Mesothelial cell of epicardium (in vitro differentiated cells): Measurements from ENCODE around the gene COL4A1. TPM values are rescaled to one million over a fixed set of nuclear protein-coding genes. Genes with fewer than 3 reads are reported as not detected.
"Not testable (repeated sequence)": the region's sequence is repeated elsewhere in the genome, so short reads cannot be mapped to it uniquely, and the experiment has no call there.

ENCODE experiments used
- DNase-seq, 2 experiments: peaks; one replicate each; pipeline ENCODE4 v3.0.0; 2021; ENCODE audit warnings: low spot score in 2 of 2; ENCODE audit not compliant: unreplicated experiment in 2 of 2
- H3K27ac Mint-ChIP-seq: 2 replicates; pipeline ENCODE4 v1.8.0; 2021; ENCODE audit warnings: mixed read lengths
- H3K27me3 Mint-ChIP-seq: 2 replicates; pipeline ENCODE4 v1.8.0; 2021; ENCODE audit warnings: low read depth, mixed read lengths
- H3K36me3 Mint-ChIP-seq: 2 replicates; pipeline ENCODE4 v1.8.0; 2021; ENCODE audit warnings: mixed read lengths
- H3K4me1 Mint-ChIP-seq: 2 replicates; pipeline ENCODE4 v1.8.0; 2021; ENCODE audit warnings: mixed read lengths
- H3K4me3 Mint-ChIP-seq: 2 replicates; pipeline ENCODE4 v1.8.0; 2021; ENCODE audit warnings: mild to moderate bottlenecking, moderate library complexity, mixed read lengths
- H3K9me3 Mint-ChIP-seq: 2 replicates; pipeline ENCODE4 v1.8.0; 2021; ENCODE audit warnings: mixed read lengths
- total RNA-seq: library from RNA; stranded (reverse); gene quantifications from 3 replicates; pipeline ENCODE4 v1.2.1, GENCODE V29; 2021
- TF ChIP-seq, protein P1 (sequence below): fragments of 200-600 bp; sonication (generic); IDR thresholded peaks from one replicate; pipeline ENCODE4 v1.5.0; 2021; ENCODE audit warnings: antibody characterized with exemption; ENCODE audit not compliant: unreplicated experiment

Gene COL4A1
- total RNA-seq, 1 donor from 2014 or later: 362 TPM

DNA sequence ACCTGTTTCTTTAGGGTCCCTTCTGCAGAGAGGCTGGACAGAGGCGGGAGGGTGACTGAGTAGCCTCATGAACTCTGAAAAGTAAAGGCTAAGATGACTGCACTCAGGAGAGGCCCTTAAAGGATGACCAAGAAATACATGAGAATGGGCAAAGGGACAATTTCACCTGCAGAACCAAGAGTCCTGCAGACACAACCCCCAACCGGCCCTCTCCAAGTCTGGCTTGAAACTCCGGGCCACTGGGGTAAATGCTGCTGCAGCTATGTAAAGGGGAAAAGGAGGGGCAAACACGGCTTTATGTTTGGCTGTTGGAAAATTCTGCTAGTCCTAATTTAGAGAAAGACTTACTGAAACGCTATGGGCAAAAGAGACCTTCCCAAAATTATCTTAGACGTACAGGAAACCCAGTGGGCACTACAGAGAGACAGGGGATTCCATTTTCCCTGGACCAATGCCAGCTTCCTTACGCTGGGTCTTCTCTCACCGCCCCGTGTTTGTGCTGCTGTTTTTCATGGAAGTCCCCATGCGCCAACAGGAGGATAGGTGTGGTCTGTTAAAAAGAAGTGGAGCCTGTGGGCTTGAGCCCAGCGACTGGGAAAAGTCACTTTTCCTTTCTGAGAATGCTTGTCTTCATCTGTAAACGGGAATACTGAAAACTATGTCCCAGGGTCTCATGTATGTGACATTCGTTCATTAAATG is 10.7 kb upstream of the COL4A1 start:
- DNase-seq: no peak
- Mint-ChIP-seq H3K9me3 (peaks cover 6% of the 10 kb centered on the region), H3K27me3 (no peaks in the 10 kb centered on the region), H3K27ac (no peak overlapping the region), H3K4me3 (no peak overlapping the region), H3K4me1 (peaks cover 35% of the 10 kb centered on the region), H3K36me3 (peaks cover 20% of the 10 kb centered on the region)
- TF ChIP-seq, protein P1, sequence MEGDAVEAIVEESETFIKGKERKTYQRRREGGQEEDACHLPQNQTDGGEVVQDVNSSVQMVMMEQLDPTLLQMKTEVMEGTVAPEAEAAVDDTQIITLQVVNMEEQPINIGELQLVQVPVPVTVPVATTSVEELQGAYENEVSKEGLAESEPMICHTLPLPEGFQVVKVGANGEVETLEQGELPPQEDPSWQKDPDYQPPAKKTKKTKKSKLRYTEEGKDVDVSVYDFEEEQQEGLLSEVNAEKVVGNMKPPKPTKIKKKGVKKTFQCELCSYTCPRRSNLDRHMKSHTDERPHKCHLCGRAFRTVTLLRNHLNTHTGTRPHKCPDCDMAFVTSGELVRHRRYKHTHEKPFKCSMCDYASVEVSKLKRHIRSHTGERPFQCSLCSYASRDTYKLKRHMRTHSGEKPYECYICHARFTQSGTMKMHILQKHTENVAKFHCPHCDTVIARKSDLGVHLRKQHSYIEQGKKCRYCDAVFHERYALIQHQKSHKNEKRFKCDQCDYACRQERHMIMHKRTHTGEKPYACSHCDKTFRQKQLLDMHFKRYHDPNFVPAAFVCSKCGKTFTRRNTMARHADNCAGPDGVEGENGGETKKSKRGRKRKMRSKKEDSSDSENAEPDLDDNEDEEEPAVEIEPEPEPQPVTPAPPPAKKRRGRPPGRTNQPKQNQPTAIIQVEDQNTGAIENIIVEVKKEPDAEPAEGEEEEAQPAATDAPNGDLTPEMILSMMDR: no peak

DNA sequence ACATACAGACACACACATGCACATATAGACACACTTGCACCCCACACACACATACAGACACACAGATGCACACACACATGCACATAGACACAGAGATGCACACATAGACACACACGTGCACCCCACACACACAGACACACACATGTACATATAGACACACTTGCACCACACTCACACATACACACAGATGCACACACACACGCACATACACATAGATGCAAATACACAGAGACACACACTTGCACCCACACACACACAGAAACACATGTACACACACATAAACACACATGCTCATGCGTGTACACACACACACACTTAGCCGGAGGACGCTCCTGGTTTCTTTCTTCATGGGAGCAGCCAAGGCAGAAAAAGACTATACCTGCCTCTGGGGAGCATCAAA is 10.1 kb upstream of the COL4A1 start:
- no peak overlapping the region for H3K27ac Mint-ChIP-seq
- H3K27me3 Mint-ChIP-seq: no peaks in the 10 kb centered on the region
- H3K36me3 Mint-ChIP-seq: peaks cover 17% of the 10 kb centered on the region
- DNase-seq: no peak
- peaks cover 6% of the 10 kb centered on the region for H3K9me3 Mint-ChIP-seq
- TF ChIP-seq, protein P1: no peak
- H3K4me1 Mint-ChIP-seq: peaks cover 41% of the 10 kb centered on the region
- no peak overlapping the region for H3K4me3 Mint-ChIP-seq

DNA sequence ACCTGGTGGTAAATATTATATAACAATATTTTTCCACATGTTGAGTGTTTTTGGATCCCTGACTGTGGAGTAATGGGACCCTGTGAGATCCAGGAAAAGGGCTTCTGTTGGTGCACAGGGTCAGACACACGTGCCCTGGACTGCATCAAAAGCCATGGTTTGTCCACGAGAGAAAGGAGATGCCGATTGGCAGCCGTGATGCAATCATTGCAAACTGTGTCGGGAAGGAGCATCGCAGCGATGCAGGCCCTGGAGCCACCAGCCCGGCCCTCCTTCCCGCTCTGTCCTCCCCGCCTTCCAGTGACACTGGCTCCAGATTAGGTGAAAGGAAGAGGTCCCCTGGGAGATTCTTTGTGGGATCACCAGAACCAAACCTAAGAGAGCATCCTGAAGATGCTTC is 9.2 kb upstream of the COL4A1 start:
- no peaks in the 10 kb centered on the region for H3K27me3 Mint-ChIP-seq
- no peaks in the 10 kb centered on the region for H3K9me3 Mint-ChIP-seq
- H3K27ac Mint-ChIP-seq: no peak overlapping the region
- no peak overlapping the region for H3K4me3 Mint-ChIP-seq
- peaks cover 41% of the 10 kb centered on the region for H3K4me1 Mint-ChIP-seq
- H3K36me3 Mint-ChIP-seq: peaks cover 9% of the 10 kb centered on the region
- no peak for DNase-seq
- TF ChIP-seq, protein P1: no peak

DNA sequence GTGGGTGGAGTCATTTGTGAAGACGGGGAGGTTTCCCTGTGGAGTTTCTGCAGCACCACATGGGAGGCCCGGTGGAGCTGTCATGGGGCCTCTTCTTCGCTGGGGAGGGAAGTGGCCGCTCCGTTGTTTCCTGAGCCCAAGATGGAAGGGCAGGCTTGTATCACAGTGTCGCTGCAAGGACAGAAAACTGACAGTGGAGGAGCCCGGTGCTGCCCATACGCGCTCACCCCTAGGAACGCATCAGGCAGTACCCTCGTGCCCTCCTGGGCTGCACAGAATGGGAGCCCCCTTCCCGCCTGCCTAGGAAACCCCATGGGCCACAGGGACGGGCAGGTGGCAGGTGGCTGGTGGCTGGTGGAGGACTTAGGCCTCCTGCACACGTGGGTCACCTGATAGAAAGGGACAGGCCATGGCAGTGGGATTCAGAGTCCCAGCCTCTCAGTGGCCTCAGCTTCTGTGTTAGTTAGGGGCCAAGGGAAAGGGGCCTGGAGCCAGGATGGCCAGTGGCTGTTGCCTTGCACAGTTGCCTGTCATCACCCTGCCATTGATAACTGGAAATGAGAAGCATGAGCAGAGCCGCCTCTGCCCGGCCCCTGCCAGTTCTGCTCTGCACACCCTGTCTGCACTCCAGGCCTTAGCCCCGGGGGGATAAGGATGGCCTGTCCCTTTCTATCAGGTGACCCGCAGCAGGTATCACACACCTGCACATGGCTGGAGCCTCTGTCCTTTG is 7.7 kb upstream of the COL4A1 start:
- peaks cover 14% of the 10 kb centered on the region for H3K36me3 Mint-ChIP-seq
- no peaks in the 10 kb centered on the region for H3K9me3 Mint-ChIP-seq
- H3K27me3 Mint-ChIP-seq: no peaks in the 10 kb centered on the region
- TF ChIP-seq, protein P1: no peak
- no peak for DNase-seq
- H3K4me3 Mint-ChIP-seq: no peak overlapping the region
- peaks cover 43% of the 10 kb centered on the region for H3K4me1 Mint-ChIP-seq
- no peak overlapping the region for H3K27ac Mint-ChIP-seq

DNA sequence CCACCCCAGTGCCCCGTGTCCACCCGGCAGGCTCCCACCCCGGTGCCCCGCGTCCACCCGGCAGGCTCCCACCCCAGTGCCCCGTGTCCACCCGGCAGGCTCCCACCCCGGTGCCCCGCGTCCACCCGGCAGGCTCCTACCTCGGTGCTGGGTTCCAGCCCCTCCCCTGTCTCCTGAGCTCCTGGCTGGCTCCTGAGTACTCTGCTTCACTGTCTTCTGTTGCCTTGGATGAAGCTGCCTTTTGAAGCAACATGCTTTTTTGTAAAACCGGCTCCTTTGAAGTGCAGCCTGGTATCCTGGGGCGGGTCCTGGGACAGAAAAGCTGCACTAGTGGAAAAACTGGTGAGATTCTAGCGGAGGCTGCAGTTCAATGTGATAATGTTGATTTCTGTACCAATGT is 6.8 kb upstream of the COL4A1 start:
- H3K9me3 Mint-ChIP-seq, DNase-seq, H3K27ac Mint-ChIP-seq, H3K4me3 Mint-ChIP-seq, H3K27me3 Mint-ChIP-seq: not testable (repeated sequence)
- H3K4me1 Mint-ChIP-seq: peaks cover 48% of the 10 kb centered on the region
- peaks cover 14% of the 10 kb centered on the region for H3K36me3 Mint-ChIP-seq

DNA sequence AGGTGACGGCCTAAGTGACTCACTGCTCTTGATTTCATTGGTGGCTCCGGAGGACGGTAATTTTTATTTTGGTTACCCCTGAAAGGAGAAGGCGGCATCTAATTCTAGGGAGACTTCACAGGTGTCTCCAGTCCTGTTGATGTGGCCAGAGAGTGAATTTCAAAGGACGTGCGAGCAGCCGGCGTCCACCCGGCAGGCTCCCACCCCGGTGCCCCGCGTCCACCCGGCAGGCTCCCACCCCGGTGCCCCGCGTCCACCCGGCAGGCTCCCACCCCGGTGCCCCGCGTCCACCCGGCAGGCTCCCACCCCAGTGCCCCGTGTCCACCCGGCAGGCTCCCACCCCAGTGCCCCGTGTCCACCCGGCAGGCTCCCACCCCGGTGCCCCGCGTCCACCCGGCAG is 6.3 kb upstream of the COL4A1 start:
- H3K27ac Mint-ChIP-seq, H3K4me3 Mint-ChIP-seq, DNase-seq, H3K9me3 Mint-ChIP-seq, H3K27me3 Mint-ChIP-seq: not testable (repeated sequence)
- Mint-ChIP-seq H3K4me1 (peaks cover 52% of the 10 kb centered on the region), H3K36me3 (peaks cover 14% of the 10 kb centered on the region)
